Transverse colon (tissue), 4 donors: Measurements from ENCODE around the gene CNKSR1. TPM values are rescaled to one million over a fixed set of nuclear protein-coding genes. Genes with fewer than 3 reads are reported as not detected.

Experiments
- DNase-seq: peaks from one replicate; pipeline ENCODE4 v3.0.0-alpha.2; 2019
- H3K27ac ChIP-seq, 4 donors: fragments of 200-600 bp; sonication (generic); 2 replicates each; pipeline ENCODE4 v1.5.1; 2016 to 2018; ENCODE audit warnings: inconsistent platforms in 4 of 4
- H3K27me3 ChIP-seq: fragments of 200-600 bp; sonication (generic); 2 replicates; pipeline ENCODE4 v1.5.1; 2017; ENCODE audit warnings: inconsistent platforms
- H3K36me3 ChIP-seq, 4 donors: fragments of 200-600 bp; sonication (generic); 2 replicates each; pipeline ENCODE4 v1.5.1; 2017 to 2019; ENCODE audit warnings: inconsistent platforms in 4 of 4
- H3K4me1 ChIP-seq, 4 donors: fragments of 200-600 bp; sonication (generic); 2 replicates each; pipeline ENCODE4 v1.5.1; 2017 to 2020; ENCODE audit warnings: inconsistent platforms in 4 of 4
- H3K4me3 ChIP-seq, 4 donors: fragments of 200-600 bp; sonication (generic); 1 replicate in 1 of 4; 2 replicates in 3 of 4; pipeline versions ENCODE4 v1.5.1 to v1.6.1; 2017 to 2019; ENCODE audit warnings: inconsistent platforms in 4 of 4
- H3K9me3 ChIP-seq, 2 donors: fragments of 200-600 bp; sonication (generic); 2 replicates each; pipeline ENCODE4 v1.5.1; 2017 to 2019; ENCODE audit warnings: inconsistent platforms in 2 of 2
- CTCF ChIP-seq, 5 experiments: fragments of 200-600 bp in 3 of 5; fragments of 450-650 bp in 2 of 5; sonication (generic) in 3 of 5; IDR thresholded peaks; 1 replicate in 2 of 5; 2 replicates in 3 of 5; pipeline ENCODE4 v1.5.1; 2016 to 2017; ENCODE audit warnings: antibody characterized with exemption in 5 of 5, inconsistent platforms in 3 of 5, mild to moderate bottlenecking in 2 of 5, moderate library complexity in 1 of 5
- EP300 ChIP-seq: sonication (generic); formaldehyde crosslinking; IDR thresholded peaks from one replicate; pipeline ENCODE4 v1.6.1; 2017; ENCODE audit warnings: antibody characterized with exemption, low read depth
- POLR2A ChIP-seq: fragments of 450-650 bp; IDR thresholded peaks from one replicate; pipeline ENCODE4 v1.6.1; 2016; ENCODE audit warnings: antibody characterized with exemption, mild to moderate bottlenecking, moderate library complexity
- POLR2AphosphoS5 ChIP-seq, 3 donors: sonication (generic); formaldehyde crosslinking; IDR thresholded peaks; one replicate each; pipeline ENCODE4 v1.6.1; 2016; ENCODE audit warnings: antibody characterized with exemption in 3 of 3
- WGBS, 2 donors: methylation state at CpG; one replicate each; pipeline ENCODE4 v1.1.5; 2018; ENCODE audit warnings: low coverage in 1 of 2; 5-methylcytosine and 5-hydroxymethylcytosine counted together
- in situ Hi-C, 4 donors: fragments of 200-750 bp; cut with MboI; loops; one replicate each; pipeline versions ENCODE4 v1.15.0 to v1.15.1; 2017; ENCODE audit warnings: low sequenced_read_pairs in 3 of 4, low pct_ligation_motif_present in 1 of 4, low pct_unique_long_range_greater_than_20kb in 1 of 4
- intact Hi-C: fragments of 100-400 bp; cut with DNase I; formaldehyde crosslinking; loops from one replicate; pipeline ENCODE4 v1.15.1; 2023; ENCODE audit warnings: low total_unique reads
- total RNA-seq, 4 donors: library from RNA; depleted of rRNA; stranded (reverse); fragments of >200 nt; gene quantifications; one replicate each; pipeline ENCODE4 v1.1.0, GENCODE V29; 2016

Gene CNKSR1
- total RNA-seq, 4 donors from 2014 or later = 53.5 to 187 (median 74.4) TPM

GRCh38 chr1:26160527-26161414 is 16.5 kb upstream of the CNKSR1 start:
- no peak for DNase-seq
- in situ Hi-C loops = loop anchor here in 2 of 4 donors (25.0 kb wide), 1 partner anchor 123 kb away; the partner anchor contains the start of gene SLC30A2 (in 2 of the 2)
- 59% methylated on average over 16 of the region's 18 CpGs; no CpG with 5 or more reads in 1 of the 2 donors for WGBS, 2 donors
- H3K27me3 ChIP-seq = peaks cover 57% of the 10 kb centered on the region
- H3K4me3 ChIP-seq = peak overlapping the region; percentile 33 to 60 (median 42)
- H3K36me3 ChIP-seq = no peaks in the 10 kb centered on the region
- H3K9me3 ChIP-seq = no peaks in the 10 kb centered on the region
- peak overlapping the region in 1 of 4 donors; percentile 46 for H3K27ac ChIP-seq
- no peak for TF ChIP-seq POLR2A
- TF ChIP-seq EP300 = no peak
- no peak for TF ChIP-seq CTCF (IDR thresholded peaks at IDR 0.05)
- no peak for TF ChIP-seq POLR2AphosphoS5 (IDR thresholded peaks at IDR 0.05)
- intact Hi-C loops = no loop called here
- peaks cover 10 to 24% (median 19%) of the 10 kb centered on the region in 4 donors for H3K4me1 ChIP-seq

GRCh38 chr1:26161415-26162219 is 15.7 kb upstream of the CNKSR1 start:
- intact Hi-C loops (no loop called here), in situ Hi-C loops (loop anchor here in 2 of 4 donors (25.0 kb wide), 1 partner anchor 124 kb away; the partner anchor contains the start of gene SLC30A2 (in 2 of the 2))
- WGBS, 2 donors = 4% methylated on average over 30 of the region's 98 CpGs; no CpG with 5 or more reads in 1 of the 2 donors
- Histone ChIP-seq H3K27me3 (peaks cover 48% of the 10 kb centered on the region), H3K9me3 (no peaks in the 10 kb centered on the region), H3K4me1 (peaks cover 10 to 24% (median 19%) of the 10 kb centered on the region in 4 donors), H3K27ac (peak overlapping the region in 3 of 4 donors; percentile 1 to 46 (median 37)), H3K36me3 (no peaks in the 10 kb centered on the region), H3K4me3 (peak overlapping the region; percentile 33 to 60 (median 42))
- DNase-seq = peak; percentile 49
- TF ChIP-seq EP300 (no peak), POLR2A (no peak), POLR2AphosphoS5 (IDR thresholded peaks at IDR 0.05) (no peak), CTCF (IDR thresholded peaks at IDR 0.05) (peak in 2 of 5 experiments; percentile 4 to 9)

GRCh38 chr1:26162220-26162709 is 15.0 kb upstream of the CNKSR1 start:
- no peak for TF ChIP-seq EP300
- no peak for TF ChIP-seq CTCF (IDR thresholded peaks at IDR 0.05)
- no peak for TF ChIP-seq POLR2A
- TF ChIP-seq POLR2AphosphoS5 (IDR thresholded peaks at IDR 0.05) = no peak
- Histone ChIP-seq H3K4me3 (peak overlapping the region; percentile 4 to 60 (median 42)), H3K27me3 (peaks cover 42% of the 10 kb centered on the region), H3K4me1 (peaks cover 10 to 24% (median 19%) of the 10 kb centered on the region in 4 donors), H3K27ac (peak overlapping the region in 2 of 4 donors; percentile 37 to 46), H3K9me3 (no peaks in the 10 kb centered on the region), H3K36me3 (no peaks in the 10 kb centered on the region)
- in situ Hi-C loops = loop anchor here in 2 of 4 donors (25.0 kb wide), 1 partner anchor 125 kb away; the partner anchor contains the start of gene SLC30A2 (in 2 of the 2)
- WGBS, 2 donors = 25 to 45% methylated on average over 4 to 21 of the region's 21 CpGs
- intact Hi-C loops = no loop called here
- no peak for DNase-seq
